ENCODE results near the gene BPGM.

The BPGM gene

DNA sequence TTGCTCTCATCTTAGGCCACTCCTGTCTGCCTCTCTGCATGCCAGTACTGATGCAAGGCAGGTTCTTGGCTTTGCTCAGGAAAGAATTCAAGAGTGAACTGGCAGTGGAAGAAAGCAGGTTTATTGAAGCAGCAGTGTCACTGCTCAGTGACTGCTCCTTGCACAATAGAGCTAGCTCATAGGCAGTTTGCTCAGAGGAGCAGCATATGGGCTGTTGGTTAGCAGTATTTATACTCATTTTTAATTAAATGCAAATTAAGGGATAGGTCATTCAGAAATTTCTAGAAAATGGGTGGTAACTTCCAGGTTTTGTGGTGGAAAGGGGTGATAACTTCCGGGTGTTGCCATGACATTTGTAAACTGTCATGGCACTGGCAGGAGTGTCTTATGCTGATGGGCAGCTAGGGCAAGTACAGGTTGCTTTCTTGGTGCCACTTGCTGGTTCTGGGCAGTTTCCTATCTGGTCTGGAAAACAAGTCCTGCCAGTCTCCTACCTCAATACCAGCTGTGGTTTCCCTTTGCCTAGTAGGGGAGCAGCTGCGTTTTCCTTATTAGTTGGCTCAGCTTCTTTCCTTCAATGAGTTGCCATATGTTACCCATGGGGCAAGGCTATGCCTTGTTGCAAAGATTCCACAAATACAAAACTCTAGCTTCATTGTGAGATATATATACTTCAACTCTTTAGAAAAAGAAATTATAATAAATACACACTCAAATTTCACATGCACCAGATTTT, 68.0 kb downstream of the BPGM start:
- no peak for DNase-seq (ENCODE audit: extremely low read depth in 1 of 2, low read depth in 1 of 2)

- no peak for DNase-seq (ENCODE audit: extremely low read depth in 1 of 2, low read depth in 1 of 2)
Observed at GRCh38 chr7:134718211-134718875, 71.7 kb downstream of the BPGM start.

- DNase-seq (ENCODE audit: extremely low read depth in 1 of 2, low read depth in 1 of 2): no peak
Observed at GRCh38 chr7:134720091-134720935, 73.7 kb downstream of the BPGM start.

DNA sequence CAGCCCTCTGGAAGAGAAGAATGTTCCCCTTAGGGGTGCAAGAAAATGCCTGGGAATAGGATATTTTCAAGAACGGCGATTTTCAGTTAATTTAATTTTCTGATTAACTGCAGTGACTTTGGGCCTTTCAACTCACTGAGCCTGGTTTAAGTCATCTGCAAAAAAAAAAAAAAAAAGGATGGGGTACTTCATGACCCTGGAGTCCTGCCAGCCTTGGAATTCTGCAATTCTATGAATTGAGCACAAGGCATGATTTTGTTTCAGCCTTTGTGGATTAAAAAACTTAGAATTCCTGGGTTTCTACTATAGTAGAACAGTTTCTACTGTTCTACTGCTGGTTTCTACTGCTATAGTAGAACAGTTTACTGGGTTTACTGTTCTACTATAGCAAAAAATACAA, 74.5 kb downstream of the BPGM start:
- DNase-seq (ENCODE audit: extremely low read depth in 1 of 2, low read depth in 1 of 2): no peak

- no peak for DNase-seq (ENCODE audit: extremely low read depth in 1 of 2, low read depth in 1 of 2)
Observed at GRCh38 chr7:134722786-134723322, 76.2 kb downstream of the BPGM start.

GRCh38 chr7:134723892-134724291, 77.2 kb downstream of the BPGM start:
- no peak for DNase-seq (ENCODE audit: extremely low read depth in 1 of 2, low read depth in 1 of 2)

DNA sequence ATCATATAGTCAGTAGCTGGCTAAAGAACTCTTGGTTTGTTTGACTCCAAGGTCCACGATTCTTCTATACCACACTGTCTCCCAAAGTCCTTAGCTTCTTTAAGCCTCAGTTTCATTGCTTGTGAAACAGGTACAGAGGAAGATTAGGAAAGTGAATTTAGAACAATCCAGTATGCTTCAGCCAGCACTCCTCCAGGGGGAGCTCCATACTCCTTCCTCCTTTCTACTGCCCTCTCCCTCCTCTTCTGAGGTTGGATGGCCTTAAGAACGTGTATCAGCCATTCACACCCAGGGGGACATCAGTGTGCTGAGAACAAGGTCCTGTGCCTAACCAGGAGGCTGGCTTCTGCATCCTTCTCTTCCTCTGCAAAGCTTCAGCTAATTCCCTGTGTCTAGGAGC, 78.0 kb downstream of the BPGM start:
- no peak for DNase-seq (ENCODE audit: extremely low read depth in 1 of 2, low read depth in 1 of 2)

DNA sequence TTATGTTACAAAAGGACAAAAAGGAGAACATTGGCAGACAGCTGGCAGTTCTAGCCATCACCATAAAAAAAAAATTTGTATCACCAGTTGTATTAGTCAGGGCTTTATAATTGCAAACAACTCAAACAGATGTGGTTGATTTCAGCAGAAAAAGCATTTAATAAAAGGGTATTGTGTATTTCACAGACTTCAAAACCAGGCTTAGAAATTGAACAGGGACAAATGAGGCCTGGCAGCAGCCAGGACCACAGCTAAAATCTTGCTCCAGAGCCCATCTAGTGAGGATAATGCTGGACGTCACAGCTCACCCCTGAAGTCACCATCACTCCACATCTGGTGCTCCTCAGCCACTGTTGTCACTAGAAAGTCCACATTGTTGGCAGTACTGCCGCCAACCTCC, 79.9 kb downstream of the BPGM start:
- no peak for DNase-seq (ENCODE audit: extremely low read depth in 1 of 2, low read depth in 1 of 2)

- no peak for DNase-seq (ENCODE audit: extremely low read depth in 1 of 2, low read depth in 1 of 2)
Observed at GRCh38 chr7:134727711-134728110, 81.1 kb downstream of the BPGM start.

Data from stimulated activated CD8-positive, alpha-beta memory T cell treated with anti-CD3 and anti-CD28 coated beads, Interleukin-7, amount 100 ng/mL, for 48 hours (primary cell).